ENCODE results near the gene APBA2.

The APBA2 gene

GRCh38 chr15:28933710-28934445 lies 48.1 kb downstream of the APBA2 start:
- peak in 28 of 58 donors; percentile 16 to 75 (median 44) for DNase-seq

- no peak for DNase-seq
Measured at GRCh38 chr15:28934645-28935044, 48.9 kb downstream of the APBA2 start.

GRCh38 chr15:28935316-28935715 lies 49.5 kb downstream of the APBA2 start:
- peak in 1 of 58 donors; percentile 34 for DNase-seq

DNA sequence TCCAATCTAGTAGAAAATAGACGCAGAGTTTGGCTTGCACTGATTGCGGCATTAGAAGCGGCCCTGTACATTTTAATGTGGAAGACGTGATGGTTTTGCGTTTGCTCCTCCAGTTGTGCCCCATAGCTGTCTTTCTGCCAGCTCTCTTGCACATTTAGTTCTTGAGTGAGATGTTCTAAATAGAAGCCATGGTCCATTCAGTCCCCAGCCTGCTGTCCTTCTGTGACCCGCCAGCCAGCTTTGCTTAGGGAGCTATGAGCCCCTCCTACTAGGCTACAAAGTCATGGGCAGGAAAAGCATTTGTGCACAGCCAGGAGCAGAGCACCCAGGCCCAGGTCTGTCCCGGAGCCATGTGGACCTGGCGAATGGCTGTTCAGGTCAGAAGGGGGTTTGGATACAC lies 50.3 kb downstream of the APBA2 start:
- DNase-seq, result peak in 27 of 58 donors; percentile 9 to 78 (median 45)

GRCh38 chr15:28936481-28936881 lies 50.7 kb downstream of the APBA2 start:
- peak in 11 of 58 donors; percentile 33 to 74 (median 51) for DNase-seq

DNA sequence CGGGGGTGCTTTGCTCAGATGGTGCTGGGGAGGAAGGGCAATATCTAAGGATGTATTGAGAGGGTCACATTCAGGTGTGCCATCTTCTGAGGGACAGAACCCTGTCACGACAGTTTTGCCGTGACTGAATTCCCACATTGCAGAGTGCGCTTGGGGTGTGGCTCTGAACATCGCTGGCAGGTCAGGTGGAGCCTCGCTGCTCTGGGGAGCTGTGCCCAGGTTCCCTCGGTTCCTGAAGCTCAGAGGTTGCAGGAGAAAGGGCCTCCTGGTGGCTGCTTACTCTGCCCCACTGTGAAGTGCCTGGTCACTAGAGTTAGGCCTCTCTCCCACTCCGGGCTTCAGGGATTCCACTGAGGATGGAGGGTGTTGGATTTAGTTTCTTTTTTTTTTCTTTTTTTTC lies 51.5 kb downstream of the APBA2 start:
- DNase-seq, result no peak

- no peak for DNase-seq
Measured at GRCh38 chr15:28942046-28942445, 56.3 kb downstream of the APBA2 start.

DNA sequence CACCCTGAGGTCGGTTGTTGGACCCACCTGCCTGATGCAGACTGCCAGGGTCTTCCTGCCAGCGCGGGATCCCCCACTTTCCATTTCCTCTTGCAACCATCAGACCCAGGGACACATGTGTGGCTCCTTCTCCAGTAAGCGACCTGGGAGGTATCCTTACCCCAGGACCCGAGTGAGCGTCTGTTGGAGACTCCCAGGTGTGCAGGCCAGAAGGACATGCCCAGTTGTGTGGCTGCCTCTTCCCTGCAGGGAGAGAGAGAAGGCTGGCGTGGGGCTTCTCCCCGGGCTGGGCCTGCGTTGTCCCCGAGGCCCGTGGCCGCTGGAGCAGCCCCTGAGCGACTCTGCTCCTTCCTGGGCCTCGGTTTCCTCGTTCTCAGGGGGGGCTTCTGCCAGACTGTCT lies 56.8 kb downstream of the APBA2 start:
- DNase-seq, result no peak

DNA sequence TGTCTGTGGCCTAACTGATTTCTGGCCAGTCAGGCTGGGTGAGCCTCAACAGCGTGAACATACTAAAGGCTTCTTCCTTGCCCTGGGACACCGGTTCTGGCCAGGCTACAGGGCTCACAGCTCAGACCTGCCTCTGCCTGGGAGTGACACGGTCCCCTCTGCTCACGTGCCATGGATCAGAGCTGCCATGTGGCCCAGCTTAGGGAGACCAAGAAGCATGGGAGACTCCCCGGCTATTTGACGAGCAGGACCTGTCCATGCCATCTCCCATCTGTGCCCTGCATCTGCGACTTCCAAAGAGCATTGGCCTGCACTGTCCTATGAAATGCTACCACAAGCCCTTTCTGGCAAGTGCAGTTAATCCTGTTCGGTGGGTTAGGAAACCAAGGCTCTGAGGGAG lies 57.4 kb downstream of the APBA2 start:
- DNase-seq, result no peak

GRCh38 chr15:28943611-28944230 lies 57.9 kb downstream of the APBA2 start:
- no peak for DNase-seq

- no peak for DNase-seq
Measured at GRCh38 chr15:28944286-28944685, 58.5 kb downstream of the APBA2 start.

DNA sequence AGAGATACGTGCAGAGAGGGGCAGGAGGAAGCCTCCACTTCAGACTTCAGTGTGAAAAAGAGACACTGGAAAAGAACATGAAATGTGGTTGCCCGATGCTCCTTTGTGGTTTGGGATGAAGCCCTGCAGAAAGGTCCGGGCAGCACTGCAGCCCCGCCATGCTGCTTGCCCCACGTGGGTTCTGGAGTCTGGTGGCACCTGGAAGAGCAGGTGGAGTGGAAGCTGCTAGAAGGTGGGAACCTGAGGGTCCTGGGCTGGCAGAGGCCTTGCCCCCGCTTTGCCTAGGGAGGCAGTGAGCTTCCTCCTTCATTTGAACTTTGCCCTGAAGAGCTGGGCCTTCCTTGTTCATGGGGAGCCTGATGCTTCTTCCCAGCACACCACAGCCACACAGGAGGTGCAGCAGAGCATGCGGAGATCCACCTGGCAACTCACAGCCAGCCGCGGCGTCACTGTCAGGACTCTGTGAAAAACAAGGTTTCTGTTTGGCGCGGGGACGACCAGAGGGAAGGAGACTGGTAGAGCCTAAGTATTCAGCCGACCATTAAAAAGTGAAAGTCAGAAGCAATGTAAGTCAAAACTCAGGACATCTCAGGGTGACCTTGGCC lies 59.0 kb downstream of the APBA2 start:
- no peak for DNase-seq

GRCh38 chr15:28945626-28946230 lies 60.0 kb downstream of the APBA2 start:
- DNase-seq, result peak in 11 of 58 donors; percentile 18 to 51 (median 27)

GRCh38 chr15:28946803-28947202 lies 61.0 kb downstream of the APBA2 start:
- DNase-seq, result no peak

DNA sequence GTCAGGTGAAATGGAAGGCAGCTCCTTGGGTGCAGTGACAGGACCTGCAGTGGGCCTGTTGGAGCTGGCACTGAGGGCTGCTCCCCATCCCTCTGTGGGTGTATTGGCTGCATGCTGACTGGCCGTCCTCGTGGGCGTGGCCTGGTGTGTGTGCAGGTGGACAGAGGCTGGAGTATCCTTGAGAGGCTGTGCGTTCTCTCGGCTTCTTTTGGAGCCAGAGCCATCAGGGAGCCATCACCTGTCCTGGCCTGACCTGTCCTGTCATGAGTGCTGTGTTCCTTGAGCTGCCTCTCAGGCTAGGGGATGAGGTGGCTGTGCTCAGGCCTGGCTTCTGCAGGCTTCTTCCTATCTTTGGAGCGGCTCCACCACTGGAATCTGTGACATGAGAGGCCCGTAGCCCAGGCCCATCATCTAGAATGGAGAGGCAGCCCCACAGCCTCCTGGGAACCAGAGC lies 61.5 kb downstream of the APBA2 start:
- DNase-seq, result no peak

DNA sequence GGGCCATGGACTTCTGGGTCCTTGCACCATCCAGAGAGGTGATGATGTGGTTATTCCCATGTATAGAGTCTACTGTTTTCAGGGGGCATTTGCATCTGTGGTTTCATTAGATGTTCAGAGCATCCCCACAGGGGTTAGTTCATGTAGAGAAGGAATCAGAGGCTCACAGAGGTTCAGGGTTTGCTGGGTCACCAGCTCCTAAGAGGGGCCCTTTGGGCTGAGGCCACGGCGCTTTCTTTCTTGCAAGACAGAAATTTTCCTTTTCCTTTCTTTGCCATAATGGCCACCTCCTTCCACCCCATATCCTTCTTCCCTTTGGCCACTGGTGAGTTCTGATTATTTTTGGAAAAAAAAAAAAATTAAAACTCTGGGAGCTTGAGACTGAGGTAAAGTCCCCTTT lies 62.3 kb downstream of the APBA2 start:
- no peak for DNase-seq

- no peak for DNase-seq
Measured at GRCh38 chr15:28950916-28951315, 65.1 kb downstream of the APBA2 start.

DNA sequence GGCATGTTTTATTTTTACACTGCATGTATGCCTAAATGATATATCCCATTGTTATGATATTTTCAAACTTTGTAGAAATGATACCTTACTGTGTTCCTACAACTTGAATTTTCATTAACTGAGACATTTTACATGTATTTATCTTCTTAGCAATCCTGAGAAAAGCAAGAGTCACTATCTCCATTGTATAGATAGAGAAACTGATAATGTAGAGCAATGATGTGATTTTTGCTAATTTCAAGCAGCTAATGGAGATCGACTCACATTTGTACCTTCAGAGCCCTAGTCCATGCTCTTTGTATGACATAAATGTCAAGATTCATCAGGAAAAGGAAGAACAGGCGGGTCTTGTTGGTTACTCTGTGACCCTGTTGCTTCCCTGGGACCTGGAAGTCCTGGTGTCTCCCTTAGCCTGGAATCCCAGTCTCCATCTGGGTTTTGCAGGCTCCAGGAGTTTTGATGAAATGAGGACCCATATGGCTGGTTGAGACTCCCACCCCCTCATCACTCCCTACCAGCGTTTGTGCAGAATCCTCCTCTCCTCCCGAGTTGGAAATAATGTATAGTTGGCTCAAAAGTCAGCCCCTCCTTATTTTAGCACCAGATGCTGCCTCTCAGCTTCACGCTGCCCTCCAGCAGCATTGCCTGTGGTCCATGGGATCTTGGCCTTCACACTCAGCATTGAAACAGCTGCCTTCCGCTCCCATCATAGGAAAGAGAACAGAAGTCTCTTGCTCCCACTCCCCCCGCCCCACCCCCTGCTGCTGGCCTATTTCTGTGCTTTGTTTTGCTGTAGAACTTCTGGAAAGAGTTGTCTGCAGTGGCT lies 67.1 kb downstream of the APBA2 start:
- DNase-seq, result peak in 9 of 58 donors; percentile 15 to 72 (median 37)

DNA sequence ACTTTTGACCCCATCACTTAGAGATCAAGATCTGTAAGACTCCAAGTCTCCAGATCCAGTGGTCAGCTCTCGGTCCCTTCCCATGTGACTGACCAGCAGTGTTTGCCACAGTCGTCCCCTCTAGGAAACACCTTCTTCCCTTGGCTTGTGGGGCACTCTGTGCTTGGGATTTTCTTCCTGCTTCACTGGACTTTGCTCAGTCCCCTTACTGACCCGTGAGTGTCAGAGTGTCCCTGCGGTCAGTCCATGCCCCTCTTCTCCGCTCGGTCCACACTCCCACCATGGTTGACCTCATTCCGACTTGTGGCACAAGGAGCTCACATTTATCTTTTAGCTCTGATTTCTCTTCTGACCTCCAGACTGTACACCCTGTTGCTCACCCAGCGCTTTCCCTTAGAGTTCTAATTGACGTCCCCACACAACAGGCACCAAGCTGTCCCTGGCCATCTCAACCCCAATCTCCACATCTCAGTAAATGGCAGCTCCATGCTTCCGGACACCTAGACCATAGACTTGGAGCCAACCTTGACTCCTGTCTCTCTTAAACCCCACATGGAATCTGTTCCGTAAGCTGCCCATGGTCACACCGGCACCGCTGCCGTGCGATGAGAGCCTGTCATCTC lies 67.9 kb downstream of the APBA2 start:
- DNase-seq, result no peak

DNA sequence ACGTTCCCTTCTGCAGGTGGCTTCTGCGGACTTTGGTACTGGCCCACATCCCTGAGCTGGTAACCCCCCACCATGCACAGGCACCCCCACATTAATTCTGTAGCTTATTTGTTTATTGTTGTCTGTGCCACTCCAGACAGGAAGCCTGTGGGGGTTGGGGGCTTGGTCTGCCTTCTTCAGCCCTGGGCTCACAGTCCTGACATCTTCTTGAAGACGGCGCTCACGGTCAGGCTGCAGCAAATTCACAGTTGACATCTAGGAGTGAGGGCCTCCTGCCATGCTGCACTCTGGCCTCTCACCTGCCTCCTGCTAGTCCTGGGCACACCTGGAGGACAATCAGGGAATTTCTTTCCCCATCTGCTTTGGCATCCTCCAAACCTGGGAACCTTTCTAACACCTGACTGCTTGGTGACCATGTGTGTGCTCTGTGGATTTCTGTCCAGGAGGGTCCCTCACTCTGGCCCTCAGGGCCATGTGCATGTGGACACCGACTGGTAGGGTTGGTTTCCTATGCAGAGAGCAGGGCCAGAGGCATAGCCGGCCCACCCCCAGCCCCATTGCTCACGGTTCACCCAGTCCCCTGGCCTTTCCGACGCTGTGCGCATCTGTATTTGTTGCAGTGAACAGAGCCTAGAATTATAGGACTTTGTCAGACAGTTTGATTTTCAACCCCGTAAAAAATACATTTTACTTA lies 68.8 kb downstream of the APBA2 start:
- DNase-seq, result no peak
